Lower leg skin (tissue), 3 donors: Measurements from ENCODE around the gene TCTN3.

Experiments used
- CTCF ChIP-seq, 3 donors: fragments of 450-650 bp; IDR thresholded peaks; one replicate each; pipeline ENCODE4 v1.5.1; 2016; ENCODE audit warnings: antibody characterized with exemption in 3 of 3, mild to moderate bottlenecking in 3 of 3, moderate library complexity in 2 of 3
- POLR2A ChIP-seq, 2 donors: fragments of 450-650 bp; IDR thresholded peaks; one replicate each; pipeline ENCODE4 v1.6.1; 2016 to 2017; ENCODE audit warnings: antibody characterized with exemption in 2 of 2, mild to moderate bottlenecking in 1 of 2, moderate library complexity in 1 of 2

- TF ChIP-seq CTCF (IDR thresholded peaks at IDR 0.05), result no peak
- no peak for TF ChIP-seq POLR2A (IDR thresholded peaks at IDR 0.05)
These were observed 45.6 kb downstream of the TCTN3 start for GRCh38 chr10:95648138-95648537.
